CD4-positive, alpha-beta T cell treated with Interleukin-6 at 100 ng/mL for 8 hours (primary cell): ENCODE data around the gene BBC3.

Source experiments
- DNase-seq: peaks from one replicate; pipeline ENCODE4 v3.0.0-alpha.2; 2020; ENCODE audit warnings: mixed read lengths, low spot score

The BBC3 gene

DNA sequence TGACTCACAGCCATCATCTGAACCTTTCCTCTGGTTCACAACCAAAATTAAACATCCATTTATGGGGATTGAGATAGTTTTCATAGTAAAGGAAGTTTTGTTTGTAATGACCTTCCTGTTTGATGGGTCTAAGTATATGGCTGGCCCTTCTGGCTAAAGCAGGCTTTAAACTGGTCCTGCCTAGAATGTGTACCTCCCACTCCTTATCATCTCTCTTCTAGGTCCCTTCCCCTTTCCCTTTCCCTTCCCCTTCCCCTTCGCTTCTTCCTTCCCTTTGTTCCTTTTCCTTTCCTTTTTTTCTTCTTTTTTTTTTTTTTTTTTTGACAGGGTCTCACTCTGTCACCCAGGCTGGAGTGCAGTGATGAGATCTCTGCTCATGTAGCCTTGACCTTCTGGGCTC lies 35.6 kb downstream of the BBC3 start:
- no peak for DNase-seq

DNA sequence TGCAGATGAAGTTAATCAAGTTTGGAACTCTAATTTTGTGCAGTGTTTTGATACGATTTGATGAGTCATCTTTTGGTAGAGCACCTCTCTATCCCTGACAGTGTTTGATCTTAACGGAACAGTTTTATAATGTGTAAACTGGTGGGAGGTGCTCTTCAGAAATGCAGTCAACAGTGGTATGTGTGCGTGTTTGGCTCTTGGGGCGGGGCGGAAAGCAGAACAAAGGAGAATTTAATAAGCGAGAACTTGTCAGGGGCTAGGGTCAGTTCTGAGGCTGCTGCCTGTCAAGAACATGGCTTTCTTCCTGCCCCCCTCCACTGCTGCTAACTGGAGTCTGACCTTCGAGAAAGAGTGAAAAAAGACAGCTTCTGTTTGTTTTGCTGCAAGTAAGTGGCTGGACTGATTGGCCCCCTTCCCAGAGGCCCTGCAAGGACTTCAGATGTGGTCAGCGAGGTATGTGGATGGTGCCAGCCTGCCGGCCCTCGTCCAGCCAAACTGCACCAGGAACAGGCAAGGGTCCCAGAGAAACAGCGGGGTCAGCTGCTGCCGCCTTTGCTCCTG lies 40.8 kb downstream of the BBC3 start:
- peak; percentile 58 for DNase-seq

DNA sequence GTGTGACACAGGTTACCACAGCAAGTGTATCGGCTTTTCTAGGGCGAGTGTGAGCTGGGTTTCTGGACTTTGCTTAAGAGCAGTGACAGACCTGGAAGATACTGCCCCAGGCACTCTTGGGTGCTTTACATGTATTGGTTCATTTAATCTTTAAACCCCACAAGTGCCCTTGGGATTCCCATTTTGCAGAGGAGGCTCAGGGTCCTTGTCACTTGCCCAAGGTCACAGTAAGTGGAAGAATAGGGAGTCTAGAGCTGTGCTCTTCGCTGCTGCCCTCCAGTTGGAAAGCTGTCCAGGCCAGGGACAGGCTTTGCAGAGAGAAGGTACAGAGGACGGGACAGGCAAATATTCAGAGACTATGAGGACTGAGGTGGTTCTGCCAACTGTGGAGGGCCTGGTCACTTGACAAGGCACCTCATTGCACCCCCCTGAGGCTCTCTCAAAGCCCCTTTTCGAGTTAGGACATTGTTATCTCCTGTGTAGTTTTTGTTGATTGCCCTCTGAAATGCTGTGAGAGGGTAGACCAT lies 42.4 kb downstream of the BBC3 start:
- no peak for DNase-seq

GRCh38 chr19:47187797-47188196 lies 43.2 kb downstream of the BBC3 start:
- peak; percentile 12 for DNase-seq

GRCh38 chr19:47187335-47187655 lies 43.7 kb downstream of the BBC3 start:
- DNase-seq: no peak

- DNase-seq: peak; percentile 79
Observed at GRCh38 chr19:47186446-47187334, 44.3 kb downstream of the BBC3 start.

DNA sequence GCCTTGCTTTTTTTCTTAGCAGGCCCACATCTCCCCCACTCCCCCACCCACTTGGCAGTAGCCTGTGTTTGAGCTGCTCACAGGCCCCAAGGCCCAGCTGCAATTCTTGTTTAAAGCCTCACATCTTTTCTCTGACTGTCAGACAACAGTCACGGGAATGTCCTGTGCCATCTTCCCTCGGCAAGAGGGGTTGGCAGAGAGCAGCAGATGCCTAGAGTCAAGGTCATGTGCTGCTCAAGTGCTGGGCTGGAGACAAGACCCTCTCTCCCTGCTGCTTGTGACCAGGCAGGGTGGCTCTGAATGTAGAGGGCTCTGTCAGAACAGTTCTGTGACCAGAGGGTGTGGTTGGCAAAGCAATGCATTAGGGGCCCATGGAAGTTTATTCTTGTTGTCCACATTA lies 47.4 kb downstream of the BBC3 start:
- no peak for DNase-seq

DNA sequence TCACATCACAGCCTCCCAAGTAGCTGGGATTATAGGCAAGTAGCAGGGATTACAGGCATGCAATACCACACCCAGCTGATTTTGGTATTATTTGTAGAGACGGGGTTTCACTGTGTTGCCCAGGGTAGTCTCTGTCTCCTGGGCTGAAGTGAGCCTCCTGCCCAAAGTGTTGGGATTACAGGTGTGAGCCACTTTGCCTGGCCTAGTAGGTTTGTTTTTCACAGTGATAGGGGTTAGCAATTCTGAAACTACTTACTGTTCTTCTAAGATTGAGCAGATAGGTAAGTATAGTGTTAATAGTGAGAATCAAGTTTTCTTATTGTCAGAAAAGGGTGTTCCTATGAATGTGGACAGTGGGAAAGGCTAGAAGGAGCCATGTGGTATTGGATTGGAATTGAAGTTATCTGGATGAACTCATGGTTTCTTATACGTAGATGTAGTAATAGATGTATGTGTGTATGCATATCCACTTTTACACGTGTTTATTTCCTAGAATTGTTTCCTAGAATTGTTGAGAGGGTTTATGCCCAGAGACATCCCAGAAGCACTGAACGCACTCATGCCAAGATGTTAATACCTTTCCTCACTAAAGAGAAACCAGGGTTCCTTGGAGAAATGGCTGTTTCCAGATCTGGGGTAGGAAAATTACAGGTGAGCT lies 51.2 kb downstream of the BBC3 start:
- DNase-seq: no peak

DNA sequence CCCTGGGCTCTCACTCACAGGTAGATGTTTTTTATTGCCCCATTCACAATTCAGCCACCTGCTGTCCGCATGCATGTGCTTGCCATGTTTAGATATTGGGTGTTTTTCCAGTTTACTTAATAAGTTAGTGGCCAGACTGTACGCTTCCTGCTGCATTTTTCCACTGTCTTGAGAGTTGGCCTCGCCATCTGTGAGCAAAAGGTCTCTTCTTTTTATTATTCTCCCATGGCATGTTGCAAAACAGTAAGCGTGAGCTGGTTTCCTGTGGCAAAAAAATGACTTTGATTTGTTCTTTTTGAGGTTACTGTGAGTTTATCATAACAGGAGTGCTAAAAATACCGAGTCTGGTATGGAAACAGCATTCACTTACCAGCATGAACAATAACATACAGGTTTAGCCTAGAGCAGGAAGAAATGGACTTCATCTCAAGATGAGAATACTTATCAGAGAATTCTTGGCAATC lies 54.3 kb downstream of the BBC3 start:
- DNase-seq: peak; percentile 71

DNA sequence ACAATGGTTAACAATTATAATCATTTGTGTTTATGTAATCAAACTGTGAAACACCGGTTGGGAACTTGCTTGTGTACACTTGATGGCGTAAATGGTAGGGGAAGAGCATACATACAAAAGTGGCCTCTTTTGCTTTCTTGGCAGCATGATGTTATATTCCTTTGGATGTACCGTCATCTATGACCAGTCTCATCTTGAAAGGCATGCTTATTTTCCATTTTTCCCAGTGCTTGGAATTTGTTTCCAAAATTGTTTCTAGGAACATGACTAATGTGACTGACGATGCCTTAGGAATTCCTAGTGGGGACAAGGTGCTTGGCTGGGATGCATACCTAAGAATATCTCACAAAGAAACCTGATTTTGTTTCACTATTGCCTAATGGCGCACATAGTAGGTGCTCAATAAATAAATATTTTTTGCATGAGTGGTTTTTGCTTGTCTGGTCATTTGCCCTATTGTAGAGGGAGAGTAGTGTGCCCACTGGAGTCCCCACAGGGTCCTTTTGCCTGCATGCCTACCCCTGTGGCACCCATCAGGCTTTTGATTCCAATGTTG lies 54.9 kb downstream of the BBC3 start:
- DNase-seq: no peak

DNA sequence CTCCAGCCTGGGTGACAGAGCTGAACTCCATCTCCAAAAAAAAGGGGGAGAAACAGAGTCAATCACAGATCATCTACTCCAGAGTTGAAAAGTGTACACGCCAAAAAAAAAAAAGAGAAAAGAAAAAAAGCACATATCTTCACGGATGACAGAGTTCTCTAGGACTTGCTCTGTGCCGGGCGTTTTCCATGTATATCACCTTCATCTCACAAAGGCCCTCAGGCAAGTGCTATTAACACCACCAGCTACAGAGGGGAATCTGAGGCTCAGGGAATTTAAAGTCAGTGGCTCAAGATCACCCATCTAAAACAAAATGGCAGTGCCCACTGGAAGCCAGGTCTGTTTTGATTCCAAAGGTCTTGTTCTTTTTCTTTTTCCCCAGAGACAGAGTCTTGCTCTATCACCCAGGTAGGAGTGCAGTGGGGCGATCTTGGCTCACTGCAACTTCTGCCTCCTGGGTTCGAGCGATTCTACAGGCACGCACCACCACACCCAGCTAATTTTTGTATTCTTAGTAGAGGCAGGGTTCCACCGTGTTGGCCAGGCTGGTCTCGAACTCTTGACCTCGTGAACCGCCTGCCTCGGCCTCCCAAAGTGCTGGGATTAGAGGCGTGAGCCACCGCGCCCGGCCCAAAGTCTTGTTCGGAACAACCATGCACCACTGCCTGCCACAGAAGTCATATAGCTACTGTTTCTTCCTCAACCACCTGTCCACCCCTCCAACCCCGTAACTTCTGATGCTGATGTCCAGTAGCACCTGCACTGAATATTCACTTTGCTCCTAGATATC lies 58.1 kb downstream of the BBC3 start:
- DNase-seq: no peak
